Measurements from ENCODE around the gene BTBD9.

GRCh38 chr6:38504996-38505395, 134.7 kb downstream of the BTBD9 start:
- TF ChIP-seq, protein P1, sequence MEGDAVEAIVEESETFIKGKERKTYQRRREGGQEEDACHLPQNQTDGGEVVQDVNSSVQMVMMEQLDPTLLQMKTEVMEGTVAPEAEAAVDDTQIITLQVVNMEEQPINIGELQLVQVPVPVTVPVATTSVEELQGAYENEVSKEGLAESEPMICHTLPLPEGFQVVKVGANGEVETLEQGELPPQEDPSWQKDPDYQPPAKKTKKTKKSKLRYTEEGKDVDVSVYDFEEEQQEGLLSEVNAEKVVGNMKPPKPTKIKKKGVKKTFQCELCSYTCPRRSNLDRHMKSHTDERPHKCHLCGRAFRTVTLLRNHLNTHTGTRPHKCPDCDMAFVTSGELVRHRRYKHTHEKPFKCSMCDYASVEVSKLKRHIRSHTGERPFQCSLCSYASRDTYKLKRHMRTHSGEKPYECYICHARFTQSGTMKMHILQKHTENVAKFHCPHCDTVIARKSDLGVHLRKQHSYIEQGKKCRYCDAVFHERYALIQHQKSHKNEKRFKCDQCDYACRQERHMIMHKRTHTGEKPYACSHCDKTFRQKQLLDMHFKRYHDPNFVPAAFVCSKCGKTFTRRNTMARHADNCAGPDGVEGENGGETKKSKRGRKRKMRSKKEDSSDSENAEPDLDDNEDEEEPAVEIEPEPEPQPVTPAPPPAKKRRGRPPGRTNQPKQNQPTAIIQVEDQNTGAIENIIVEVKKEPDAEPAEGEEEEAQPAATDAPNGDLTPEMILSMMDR (IDR thresholded peaks at IDR 0.05), result no peak
- no peak for TF ChIP-seq POLR2A (IDR thresholded peaks at IDR 0.05)
